GM19099 (cell line): ENCODE measurements around the gene NDST3.

Experiments
- POLR2A ChIP-seq: IDR thresholded peaks from 3 replicates; pipeline ENCODE4 v1.6.1; 2011; ENCODE audit warnings: low read depth; ENCODE audit not compliant: insufficient read length; ENCODE audit errors: extremely low read depth

NDST3 gene

GRCh38 chr4:118034053-118034785 is at the start of gene NDST3:
Gene NDST3 (plus strand): TSS chr4:118034486. CDS start chr4:118053911, 19,425 bp downstream.
- no peak for TF ChIP-seq POLR2A

GRCh38 chr4:117986321-117986720 is 48.0 kb upstream of the NDST3 start:
- TF ChIP-seq POLR2A = no peak

DNA sequence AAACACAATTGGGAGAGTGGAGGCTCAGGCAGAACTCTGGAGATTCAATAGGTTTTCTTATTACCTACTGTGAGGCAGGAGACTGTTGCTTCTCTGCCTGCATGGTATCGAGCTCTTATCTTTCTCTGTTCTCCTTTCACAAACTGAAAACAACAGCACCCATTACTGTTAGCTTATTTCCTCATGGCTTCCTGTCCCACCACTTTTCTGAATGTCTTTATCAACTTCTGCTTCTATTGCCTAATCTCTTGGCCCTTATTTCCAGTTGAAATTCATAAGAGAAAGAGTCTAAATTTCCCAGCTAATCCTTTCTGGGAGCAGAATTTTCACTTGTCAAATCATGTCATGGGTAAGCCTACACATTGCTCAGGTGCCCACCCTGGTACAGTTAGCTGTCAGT is 46.8 kb upstream of the NDST3 start:
- TF ChIP-seq POLR2A = no peak

DNA sequence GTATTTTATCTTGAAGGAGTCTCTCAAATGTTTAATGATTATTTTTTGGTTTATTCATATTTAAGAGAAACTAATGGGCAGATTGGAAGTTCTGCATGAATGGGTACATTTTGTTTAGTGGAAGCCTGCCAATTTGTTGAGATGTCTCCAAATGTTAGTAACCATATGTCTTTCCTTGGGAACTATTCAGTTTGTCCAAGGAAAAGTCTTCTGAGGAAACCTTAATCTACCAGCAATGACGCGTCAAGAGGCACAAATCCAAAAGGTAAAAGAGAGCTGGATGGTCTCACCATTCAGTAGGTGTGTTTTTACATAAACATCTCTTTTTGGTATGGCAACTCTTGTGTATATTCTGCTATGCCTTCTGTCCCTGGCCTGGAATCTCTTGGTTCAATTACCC is 37.4 kb upstream of the NDST3 start:
- TF ChIP-seq POLR2A = no peak

DNA sequence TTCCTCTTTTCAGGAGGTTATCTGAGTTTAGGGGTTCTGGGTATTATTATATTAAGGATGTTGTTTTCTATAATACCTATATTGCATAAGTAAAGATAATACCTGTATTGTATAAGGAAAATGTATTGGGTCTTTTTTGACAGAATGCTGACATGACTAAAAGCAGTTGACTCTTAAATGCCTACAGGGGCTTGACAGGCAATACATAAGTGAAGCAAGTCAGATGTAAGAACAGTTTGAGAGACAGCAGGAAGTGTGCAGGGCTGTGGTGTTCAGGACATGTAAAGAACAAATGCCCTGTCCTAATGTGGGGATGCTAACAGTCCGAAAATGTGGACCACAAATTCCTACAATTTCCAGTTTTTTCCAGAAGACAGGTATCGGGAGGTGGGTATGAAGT is 30.2 kb upstream of the NDST3 start:
- TF ChIP-seq POLR2A = no peak

DNA sequence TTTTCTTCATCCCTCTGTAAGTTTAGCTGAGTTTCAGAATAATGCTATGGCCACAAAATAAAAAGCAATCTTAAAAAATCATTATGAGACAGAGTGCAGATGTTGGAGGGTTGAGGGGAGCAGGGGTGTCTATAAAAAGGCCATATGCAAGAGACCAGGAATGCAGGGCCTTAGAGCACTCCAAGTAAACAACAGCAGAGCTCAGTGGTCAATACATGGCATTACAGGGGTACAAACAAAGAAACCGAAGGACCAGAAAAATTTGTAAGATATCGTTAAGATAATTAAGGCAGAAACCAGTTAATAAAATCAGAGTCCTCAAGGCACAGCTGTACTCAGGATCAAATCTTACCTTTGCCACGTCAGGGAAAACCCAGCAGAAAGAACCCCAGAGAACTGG is 28.4 kb upstream of the NDST3 start:
- TF ChIP-seq POLR2A = no peak

GRCh38 chr4:118012142-118012541 is 22.1 kb upstream of the NDST3 start:
- no peak for TF ChIP-seq POLR2A

GRCh38 chr4:118014831-118015230 is 19.5 kb upstream of the NDST3 start:
- no peak for TF ChIP-seq POLR2A

DNA sequence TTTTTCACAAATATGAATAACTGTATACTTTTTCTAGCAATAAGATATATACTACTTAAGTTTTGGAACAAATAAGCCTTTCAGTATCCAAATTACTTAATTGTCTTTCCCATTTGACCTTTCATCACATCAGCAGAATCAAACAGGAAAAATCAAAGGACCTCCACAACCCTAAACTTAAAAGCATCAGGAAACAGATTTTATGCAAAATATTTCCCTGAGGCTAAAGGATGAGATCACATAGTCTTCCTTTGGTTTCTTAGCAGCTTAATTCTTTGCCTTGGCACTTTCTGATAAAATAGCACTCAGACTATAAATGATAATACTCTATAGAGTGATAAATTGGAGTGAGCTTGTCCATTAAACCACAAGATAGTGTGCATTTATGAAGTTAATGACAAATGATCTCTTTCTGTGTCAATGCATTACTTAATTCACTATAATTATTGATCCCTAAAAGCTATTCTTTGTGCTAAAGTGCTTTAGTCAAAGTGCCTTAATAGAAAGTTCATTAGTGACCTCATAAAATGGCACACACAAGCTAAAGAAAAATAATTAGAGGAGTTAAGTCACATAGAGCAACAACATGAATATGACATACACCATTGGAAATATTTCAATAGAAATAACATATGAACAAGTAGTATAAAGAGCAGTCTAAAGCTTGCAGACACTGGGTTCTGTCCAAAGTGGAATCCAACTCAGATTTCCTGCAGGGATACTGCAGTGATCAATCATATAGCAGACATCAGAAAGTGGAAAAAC is 15.7 kb upstream of the NDST3 start:
- no peak for TF ChIP-seq POLR2A

GRCh38 chr4:118026806-118027205 is 7.5 kb upstream of the NDST3 start:
- TF ChIP-seq POLR2A = no peak

- no peak for TF ChIP-seq POLR2A
Observed at GRCh38 chr4:118029224-118029623, 5.1 kb upstream of the NDST3 start.

GRCh38 chr4:118032691-118033090 is 1.6 kb upstream of the NDST3 start:
- TF ChIP-seq POLR2A = no peak

DNA sequence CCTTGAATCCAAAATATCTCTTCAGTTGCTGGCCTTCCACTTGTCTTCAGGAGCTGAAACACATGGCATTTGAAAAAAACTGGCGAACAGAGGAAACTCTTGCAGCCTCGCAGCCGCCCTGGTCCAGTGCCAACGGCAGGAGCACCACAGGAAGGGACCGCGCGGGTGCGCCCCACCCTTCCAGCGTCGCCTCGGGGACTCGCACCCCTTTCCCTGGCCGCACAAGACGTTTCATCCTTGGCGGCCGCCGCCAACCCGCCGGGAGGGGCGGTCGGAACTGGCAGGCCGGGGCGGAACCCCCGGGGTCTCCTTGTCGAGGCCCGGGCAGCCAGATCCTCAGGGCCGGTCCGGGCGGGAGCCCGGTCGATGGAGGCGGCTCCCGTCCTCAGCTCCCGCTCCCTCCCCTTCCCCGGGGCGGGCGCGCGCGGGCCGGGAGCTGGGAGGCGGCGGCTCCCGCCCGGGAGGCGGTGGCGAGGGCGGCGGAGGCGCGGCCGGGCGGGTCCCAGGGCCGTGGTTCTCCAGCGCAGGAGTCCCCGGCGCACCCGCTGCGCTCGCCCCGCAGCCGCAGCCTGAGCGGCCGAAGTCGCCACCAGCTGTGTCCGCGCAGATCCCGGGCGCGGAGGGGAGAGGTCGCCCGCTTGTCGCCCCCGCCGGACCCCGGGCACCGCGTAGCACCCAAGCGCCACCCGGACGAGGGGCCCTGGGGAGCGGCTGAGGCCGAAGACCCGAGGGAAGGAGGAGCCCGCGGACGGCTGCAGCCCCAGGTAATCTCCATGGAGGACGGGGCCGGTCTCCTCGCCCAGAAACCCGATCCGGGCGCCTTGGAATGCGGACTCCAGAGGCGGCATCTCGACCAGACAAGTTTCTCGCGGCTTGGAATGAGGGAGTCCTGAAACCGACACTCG is 886 bp upstream of the NDST3 start:
- no peak for TF ChIP-seq POLR2A

- TF ChIP-seq POLR2A = no peak
Observed at GRCh38 chr4:118035309-118035708, 1.0 kb downstream of the NDST3 start.

GRCh38 chr4:118036336-118036735 is 2.0 kb downstream of the NDST3 start:
- no peak for TF ChIP-seq POLR2A
